HG03039 (cell line): Measurements from ENCODE around the gene BLVRA.
"Not testable (repeated sequence)": the region's sequence is repeated elsewhere in the genome, so short reads cannot be mapped to it uniquely, and the experiment has no call there.

Experiments
- ATAC-seq: cut with Tn5 transposase; IDR thresholded peaks from one replicate; pipeline ENCODE4 v1.9.1; 2021; ENCODE audit warnings: mild to moderate bottlenecking, moderate library complexity; ENCODE audit not compliant: unreplicated experiment

BLVRA gene

DNA sequence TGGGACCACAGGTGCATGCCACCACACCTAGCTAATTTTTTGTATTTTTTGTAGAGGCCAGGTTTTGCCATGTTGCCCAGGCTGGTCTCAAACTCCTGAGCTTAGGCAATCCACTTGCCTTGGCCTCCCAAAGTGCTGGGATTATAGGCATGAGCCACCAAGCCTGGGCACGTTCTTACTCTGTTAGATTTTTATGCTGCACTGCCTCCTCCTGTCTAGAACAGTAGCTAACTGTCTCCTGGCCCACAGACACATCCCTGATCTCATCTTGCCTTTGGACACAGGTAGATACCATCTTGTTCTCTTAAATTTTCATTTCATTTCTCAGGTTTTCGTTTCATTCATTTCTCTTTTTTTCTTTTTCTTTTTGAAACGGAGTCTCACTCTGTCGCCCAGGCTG, 41.1 kb downstream of the BLVRA start:
- no peak for ATAC-seq

DNA sequence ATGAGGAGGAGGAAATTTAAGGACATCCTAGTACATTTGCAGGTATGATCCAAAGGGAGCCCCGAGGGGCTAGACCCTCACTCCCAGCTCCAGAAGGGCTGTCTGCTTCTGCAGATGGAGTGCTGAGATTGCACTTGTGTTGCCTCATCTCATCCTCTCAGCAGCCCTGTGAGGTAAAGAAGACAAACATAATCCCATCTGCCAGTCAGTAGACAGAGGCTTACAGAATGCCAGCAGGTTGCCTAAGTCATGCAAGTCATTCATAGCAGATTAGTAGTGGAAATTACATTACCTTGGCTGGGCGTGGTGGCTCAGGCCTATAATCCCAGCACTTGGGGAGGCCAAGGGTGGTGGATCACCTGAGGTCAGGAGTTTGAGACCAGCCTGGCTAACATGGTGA, 45.4 kb downstream of the BLVRA start:
- no peak for ATAC-seq

DNA sequence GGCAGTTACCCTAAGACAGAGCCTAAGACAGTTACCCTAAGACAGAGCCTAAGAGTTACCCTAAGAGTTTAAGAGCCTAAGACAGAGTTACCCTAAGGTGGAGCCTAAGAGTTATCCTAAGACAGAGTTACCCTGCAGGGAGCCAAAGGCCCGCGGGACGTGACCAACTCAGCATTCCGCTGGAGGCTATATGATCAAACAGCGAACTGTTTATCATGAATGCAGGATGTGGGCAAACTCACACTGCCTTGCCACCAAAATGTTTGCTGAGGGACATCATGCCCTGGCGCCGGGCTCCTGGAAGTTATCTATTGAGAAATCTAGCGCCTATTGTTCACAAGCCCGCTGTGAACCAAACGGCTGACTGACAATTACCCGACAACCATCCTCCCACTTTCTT, 49.9 kb downstream of the BLVRA start:
- ATAC-seq = no peak

DNA sequence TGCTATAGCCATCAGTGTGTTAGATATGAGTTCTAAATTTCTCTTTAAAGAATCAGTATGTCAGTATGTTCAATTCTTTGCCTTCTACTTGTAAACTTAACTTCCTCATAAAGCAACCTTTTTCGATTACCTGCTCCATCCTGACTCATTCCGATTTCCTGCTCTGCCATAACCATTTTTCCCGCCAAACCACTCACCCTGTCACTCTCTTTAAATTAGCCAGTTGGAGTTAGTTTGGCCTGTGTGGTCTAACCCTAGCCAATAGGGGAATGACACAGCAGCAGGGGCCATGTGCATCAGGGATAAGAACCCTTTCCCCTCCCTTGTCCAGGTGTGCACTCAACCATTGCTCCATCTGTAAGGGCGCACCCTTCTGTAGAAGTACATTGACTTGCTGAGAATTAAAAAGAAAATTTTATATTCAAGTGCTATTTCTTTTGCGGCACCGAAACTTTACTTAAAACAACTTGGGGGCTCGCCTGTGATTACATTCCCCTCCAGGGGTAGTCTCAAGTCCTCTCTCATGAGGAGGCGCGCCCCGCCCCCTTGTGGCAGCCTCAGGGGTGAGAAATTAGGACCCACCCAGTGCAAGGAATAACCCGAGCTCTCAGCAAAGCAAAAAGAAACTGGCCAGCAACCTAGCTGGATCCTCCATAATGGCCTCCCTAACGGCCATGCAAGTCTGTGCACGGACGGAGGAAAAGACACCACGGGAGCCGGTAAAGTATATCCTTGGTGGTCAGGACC, 51.9 kb downstream of the BLVRA start:
- not testable (repeated sequence) for ATAC-seq

DNA sequence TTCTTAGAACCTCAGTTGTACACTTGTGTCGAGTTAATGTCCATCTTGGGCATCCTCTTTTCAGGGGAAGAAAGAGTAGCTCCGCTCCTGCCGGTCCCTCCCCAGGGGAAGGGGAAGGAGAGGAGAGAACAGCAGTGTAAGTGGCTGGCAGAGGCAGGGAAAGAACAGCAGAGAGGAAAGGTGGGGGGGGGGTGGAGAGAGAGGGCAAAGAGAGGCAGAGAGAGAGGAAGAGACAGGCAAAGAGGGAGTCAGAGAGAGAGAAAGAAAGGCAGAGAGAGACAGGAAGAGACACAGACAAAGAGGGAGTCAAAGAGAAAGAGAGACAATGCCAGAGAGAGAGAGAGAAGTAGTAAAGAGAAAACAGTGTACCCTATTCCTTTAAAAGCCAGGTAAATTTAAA, 56.9 kb downstream of the BLVRA start:
- ATAC-seq = no peak

DNA sequence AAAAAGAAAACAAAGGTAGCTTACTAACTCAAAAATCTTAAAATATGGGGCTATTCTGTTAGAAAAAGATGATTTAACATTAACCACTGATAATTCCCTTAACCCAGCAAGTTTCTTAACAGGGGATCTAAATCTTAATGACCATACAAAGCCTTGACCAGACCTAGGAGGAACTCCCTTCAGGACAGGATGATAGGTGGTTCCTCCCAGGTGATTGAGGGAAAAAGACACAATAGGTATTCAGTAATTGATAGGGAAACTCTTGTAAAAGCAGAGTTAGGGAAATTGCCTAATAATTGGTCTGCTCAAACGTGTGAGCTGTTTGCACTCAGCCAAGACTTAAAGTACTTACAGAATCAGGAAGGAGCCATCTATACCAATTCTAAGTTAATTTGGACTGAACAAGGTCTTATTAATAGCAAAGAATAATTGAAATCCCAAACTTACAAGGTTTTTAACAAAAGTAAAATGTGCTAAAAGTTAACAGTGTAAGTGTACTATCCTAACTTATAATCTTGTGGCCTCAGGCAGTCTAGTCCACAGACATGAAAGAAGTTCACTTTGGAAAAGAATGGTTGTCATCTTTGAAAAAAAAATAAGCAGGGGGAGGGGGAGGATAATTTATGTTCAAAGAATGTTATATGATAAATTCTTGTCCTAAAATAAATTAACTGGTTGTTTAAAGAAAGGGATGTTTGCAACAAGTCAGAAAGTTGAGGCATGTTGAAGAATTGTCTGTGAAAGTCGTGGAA, 57.7 kb downstream of the BLVRA start:
- not testable (repeated sequence) for ATAC-seq

DNA sequence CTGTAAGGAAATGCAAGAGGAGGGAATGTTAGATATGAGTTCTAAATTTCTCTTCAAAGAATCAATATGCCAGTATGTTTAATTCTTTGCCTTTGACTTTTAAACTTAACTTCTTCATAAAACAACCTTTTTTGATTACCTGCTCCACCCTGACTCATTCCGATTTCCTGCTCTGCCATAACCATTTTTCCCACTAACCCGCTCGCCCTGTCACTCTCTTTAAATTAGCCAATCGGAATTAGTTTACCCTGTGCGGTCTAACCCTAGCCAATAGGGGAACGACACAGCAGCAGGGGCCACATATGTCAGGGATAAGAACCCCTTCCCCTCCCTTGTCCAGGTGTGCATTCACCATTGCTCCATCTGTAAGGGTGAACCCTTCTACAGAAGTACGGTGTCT, 64.9 kb downstream of the BLVRA start:
- ATAC-seq = not testable (repeated sequence)

DNA sequence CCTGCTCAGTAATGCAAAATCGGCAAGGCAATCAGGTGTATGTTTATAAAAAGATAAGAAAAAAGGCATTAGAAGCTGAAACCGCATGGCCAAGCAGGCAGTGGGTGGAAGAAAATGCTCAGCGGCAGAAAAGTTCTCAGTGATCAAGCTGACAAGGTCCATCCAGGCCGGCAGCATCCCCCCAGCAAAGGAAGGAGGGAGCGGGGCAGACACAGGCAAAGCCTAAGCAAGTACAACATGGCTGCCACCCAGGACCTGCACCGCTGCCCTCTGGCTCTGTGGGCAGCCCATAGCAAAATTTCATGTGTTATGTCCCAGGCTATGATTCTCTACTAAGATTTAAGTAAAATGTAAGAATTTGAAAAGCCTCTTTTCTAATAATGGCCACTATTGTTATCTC, 65.5 kb downstream of the BLVRA start:
- ATAC-seq = no peak

DNA sequence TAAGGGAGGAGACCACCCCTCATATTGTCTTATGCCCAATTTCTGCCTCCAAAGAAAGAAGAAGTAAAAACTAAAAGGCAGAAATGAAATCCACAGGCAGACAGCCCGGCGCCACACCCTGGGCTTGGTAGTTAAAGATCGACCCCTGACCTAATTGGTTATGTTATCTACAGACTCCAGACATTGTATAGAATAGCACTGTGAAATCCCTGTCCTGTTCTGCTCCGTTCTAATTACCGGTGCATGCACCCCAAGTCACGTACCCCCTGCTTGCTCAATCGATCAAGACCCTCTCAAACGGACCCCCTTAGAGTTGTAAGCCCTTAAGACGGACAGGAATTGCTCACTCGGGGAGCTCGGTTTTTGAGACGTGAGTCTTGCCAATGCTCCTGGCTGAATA, 66.0 kb downstream of the BLVRA start:
- not testable (repeated sequence) for ATAC-seq

DNA sequence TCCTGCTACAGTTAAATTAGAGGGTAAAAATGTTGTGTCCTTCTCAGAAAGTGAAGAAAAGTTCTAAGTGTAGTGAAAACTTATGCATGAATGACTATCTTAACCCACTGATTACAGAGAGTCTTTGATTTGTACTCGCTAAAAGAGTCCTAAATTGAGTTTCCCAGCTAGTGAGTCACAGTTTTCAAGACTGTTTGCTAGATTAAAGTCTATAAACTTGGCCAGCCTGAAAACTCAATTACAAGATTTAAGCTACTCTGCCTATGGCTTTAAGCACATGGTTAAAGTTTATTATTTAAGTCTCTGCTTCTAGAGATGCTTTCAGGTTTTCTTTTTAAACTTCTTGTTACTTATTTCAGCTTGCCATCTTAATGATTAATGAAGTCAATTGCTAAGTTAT, 66.5 kb downstream of the BLVRA start:
- ATAC-seq = no peak

DNA sequence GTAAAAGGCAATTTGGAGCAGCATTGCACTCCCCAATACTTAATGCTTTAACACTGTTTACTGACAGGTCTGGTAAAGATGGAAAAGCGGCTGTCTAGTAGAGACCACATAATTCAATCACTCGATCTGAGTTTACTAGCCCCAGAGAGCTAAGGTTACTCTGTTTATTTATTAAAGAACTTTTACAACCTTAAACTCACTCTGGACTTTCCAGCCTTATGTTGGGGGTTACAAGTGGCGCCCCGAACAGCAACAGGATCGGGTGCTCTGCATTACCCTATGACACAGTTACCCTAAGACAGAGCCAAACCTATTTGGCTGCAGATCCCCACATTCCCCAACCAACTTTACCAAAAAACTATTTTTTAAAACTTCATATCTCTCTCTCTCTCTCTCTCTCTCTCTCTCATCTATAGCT, 66.9 kb downstream of the BLVRA start:
- ATAC-seq = no peak

DNA sequence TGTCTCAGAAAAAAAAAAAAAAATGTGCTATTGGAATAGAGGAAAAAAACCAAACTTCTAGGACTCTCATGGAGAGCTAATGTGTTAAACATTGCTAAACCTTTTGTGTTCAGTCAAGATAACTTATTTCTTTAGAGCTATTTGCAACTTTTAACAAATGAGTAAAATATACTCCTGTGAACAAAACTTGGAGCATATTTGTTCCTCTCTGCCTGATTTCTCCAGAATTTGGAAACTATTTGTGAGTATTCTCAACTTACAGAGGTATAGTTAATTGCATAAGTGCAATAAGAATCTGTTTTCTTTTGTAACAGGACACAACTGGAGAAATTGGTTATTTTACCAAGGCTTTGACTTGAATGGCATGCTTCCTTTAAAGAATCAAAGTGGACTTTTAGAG, 72.4 kb downstream of the BLVRA start:
- ATAC-seq = not testable (repeated sequence)

DNA sequence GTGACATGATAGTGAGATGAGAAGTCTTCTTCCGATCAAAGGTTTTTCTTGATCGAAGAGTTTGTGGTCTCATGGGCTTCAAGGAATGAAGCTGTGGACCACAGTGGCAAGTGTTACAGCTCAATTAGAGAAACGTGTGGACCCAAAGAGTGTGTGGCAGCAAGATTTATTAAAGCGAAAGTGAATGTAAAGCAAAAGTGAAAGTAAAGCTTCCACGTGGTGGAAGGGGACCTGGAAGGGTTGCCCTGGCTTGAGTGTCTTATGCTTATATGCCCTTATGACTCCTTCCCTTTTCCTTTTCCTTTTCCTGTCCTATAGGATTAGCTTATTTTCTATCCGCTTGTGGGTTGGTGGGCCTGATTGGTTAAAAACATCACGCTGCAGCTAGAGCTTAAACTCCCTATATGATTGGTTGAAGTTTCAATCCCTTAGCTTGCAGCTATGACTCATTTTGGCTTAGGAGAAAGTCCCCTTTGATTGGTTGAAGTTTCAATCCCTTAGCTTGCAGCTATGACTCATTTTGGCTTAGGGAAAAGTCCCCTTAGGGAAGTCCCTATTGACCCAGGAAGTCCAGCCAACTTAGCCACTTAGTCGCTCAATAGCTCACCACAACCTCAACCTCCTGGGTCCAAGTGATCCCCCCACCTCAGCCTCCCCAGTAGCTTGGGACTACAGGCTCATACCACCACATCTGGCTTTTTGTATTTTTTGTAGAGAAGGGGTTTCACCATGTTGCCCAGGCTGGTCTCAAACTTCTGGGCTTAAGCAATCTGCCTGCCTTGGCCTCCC, 76.2 kb downstream of the BLVRA start:
- ATAC-seq = no peak

DNA sequence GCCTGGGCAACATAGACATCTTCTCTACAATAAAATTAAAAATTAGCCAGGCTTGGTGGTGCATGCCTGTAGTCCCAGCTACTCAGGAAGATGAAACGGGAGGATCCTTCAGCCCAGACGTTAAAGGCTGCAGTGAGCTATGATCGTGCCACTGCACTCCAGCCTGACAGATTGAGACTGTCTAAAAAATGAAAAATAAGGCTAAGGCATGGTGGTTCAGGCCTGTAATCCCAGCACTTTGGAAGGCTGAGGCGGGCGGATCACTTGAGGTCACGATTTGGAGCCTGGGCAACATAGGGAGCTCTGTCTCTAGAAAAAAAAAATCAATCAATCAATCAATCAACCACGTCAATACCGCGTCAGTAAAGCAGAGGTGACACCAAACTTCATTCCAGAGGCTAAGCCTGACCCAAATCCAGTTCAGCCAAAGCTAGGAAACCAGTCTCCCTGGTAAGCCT, 79.8 kb downstream of the BLVRA start:
- ATAC-seq = no peak

DNA sequence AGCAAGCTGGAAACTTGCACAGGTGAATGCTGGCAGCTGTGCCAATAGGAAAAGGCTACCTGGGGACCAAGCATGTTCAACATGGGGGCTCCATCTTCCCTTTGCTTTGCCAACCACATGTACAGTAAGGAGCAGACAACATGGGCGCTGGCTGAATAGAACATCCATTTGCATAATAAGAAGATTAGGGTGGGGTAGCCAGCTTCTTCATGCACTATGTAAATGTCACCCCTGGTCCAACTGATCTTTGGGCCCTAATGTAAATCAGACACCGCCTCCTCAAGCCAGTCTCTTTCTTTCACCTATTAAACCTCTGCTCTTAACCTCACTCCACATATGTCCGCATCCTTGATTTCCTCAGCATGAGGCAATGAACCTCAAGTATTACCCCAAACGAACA, 84.8 kb downstream of the BLVRA start:
- ATAC-seq = no peak

DNA sequence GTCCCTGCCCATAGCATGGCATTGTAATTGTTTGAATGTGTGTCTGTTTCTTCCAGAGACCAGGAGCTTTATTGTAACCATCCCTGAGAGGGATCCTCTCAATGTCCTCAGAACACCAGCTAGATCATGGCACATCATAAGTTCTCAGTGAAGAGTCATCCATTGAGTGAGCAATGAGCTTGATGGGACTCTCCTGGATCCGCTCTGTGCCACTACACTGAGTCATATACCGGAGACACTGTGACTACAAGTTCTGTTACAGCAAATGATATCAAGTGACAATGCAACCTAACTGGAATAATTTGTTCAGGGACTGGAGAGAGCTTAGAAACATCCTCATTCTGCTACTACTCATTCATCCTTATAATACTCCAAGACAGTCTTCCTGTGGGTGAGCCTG, 85.8 kb downstream of the BLVRA start:
- ATAC-seq = no peak

DNA sequence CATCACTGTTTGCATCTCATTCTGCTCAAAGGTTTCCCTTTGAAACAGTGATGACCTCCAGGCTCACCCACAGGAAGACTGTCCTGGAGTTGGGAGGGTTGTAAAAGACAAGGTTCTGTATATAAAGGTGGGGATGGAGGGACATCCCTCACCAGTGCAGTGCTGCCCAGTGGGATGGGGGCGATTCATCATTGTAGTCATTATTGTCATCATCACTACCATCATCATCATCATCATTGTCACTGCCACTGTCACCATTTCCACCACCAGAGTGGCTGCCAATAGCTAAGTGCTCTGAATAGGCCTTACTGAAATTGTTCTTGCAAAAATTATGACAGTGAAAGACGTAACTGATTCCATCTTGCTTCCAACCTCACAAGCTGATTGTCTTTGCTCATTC, 86.2 kb downstream of the BLVRA start:
- ATAC-seq = no peak

DNA sequence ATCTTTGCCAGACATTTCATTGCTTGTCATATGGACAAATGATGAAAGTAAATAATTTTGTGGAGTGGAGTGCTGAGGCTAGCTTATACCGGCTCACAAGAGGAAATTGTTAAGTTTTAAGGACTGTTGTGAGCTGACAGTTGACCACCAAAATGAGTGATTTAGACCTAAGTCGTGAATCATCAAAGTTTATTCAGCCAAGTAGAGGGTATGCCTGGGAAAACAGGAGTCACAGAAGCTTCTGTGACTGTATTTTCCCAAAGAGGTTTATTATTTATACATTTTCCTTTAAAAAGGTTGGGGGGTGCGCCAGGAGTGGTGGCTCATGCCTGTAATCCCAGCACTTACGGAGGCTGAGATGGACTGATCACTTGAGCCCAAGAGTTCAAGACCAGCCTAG, 89.0 kb downstream of the BLVRA start:
- ATAC-seq = no peak

DNA sequence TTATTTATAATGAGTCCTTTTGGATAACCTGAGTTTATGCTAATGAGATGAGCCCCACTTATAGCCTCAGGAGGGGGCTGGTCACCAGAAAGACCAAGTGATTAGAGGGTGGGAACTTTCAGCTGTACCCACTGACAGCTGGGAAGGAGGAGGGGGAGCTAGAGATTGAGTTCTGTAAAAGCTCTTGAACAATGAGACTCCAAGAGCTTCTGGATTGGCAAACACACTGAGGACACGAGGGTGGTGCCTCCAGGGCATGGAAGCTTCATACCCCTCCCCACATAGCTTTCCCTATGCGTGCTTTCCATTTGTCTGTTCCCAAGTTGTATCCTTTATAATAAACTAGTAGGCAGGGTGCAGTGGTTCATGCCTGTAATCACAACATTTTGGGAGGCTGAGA, 90.6 kb downstream of the BLVRA start:
- no peak for ATAC-seq

DNA sequence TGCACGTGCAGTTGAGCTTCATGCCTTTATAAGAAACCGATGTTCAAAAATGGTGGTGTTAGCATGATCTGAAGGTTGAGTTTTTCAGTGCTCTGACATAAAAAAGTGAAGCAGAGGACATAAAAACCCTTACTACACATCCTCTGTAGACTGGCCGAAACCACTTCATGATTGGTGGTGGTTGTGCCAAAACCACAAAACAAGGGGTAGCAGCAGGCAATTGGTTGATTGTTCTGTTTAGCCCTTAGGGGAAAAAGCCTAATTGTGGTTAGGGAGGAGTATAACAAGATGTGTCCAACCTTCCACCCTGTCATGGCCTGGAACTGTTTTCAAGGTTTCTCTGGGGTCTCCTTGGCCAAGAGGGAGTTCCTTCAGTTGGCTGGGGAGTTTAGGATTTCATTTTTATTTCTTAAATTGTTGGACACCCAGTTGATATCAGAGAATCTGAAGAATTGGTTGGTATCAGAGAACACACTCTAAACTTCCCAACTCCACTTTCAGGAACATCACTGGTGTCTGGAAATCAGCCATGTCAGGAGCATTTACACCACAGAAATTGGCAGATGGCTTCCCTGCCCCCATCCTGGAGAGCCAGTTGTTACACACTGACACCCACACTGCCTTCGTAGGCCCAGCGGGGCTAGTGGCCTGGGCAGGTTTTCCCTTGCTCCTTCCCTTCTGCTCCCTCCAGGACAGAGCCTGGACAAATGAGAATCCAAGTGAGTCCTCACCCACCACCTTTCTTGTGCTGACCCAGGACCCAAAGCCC, 92.1 kb downstream of the BLVRA start:
- ATAC-seq = no peak

DNA sequence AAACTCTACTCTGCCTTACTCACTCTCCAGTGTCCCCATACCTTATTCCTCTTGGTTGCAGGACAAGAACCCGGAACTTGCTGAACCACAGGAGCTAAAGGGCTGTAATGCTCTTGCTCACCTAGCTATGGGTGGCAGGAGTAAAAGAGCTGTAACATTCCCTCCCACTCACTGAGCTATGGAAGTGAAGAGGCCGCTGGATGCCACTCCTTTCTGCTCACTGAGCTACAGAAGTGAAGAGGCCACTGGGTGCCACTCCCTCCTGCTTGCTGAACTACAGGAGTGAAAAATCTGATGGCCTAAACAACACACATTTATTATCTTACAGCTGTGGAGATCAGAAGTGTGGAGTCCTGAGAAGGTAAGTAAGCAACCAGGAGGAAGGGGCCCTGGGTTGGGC, 93.3 kb downstream of the BLVRA start:
- ATAC-seq = no peak
